Astrocyte of the spinal cord (primary cell): ENCODE results near the gene CDCA7.
A peak's percentile ranks its signal among the peaks of the same experiment; 100 is the strongest.

ENCODE experiments used
- DNase-seq: peaks from one replicate; pipeline ENCODE4 v3.0.0; 2011; ENCODE audit warnings: low read depth, low spot score
- H3K4me3 ChIP-seq: 2 replicates; pipeline ENCODE4 v1.5.1; 2011; ENCODE audit warnings: low read depth, mild to moderate bottlenecking, low read length, moderate library complexity
- CTCF ChIP-seq: IDR thresholded peaks from 2 replicates; pipeline ENCODE4 v1.5.1; 2012; ENCODE audit warnings: low read depth, mild to moderate bottlenecking, low read length, inconsistent platforms
- in situ Hi-C: cut with HindIII; loops from 2 replicates; pipeline ENCODE4 v1.10.0; 2017; ENCODE audit warnings: low sequenced_read_pairs

The CDCA7 gene

DNA sequence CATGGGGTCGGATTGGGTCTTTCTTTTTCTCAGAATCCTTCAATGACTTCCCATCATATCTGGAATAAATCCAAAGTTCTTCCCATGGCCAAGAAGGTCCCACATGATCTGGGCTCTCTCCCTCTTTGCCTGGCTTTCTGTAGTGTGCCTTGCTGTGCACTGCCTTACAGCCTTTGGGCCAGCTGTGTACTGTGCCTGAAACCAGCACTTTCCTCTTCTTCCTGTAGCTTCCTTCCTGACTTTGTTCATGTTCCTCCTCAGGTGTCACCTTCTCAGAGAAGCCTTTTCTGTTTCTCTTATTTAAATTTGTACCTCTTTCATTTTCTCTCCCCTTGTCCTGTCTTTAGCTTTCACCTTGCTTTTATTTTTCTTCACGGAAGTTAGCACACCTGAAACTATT is 4.3 kb upstream of the CDCA7 start:
- no peak for DNase-seq
- no peak for TF ChIP-seq CTCF
- in situ Hi-C loops, result no loop called here
- no peak overlapping the region for H3K4me3 ChIP-seq

GRCh38 chr2:173351879-173352278 is 2.8 kb upstream of the CDCA7 start:
- no peak for TF ChIP-seq CTCF
- H3K4me3 ChIP-seq, result no peak overlapping the region
- in situ Hi-C loops, result no loop called here
- no peak for DNase-seq

- DNase-seq, result no peak
- TF ChIP-seq CTCF, result no peak
- in situ Hi-C loops, result no loop called here
- H3K4me3 ChIP-seq, result no peak overlapping the region
Measured at GRCh38 chr2:173353556-173353955, 1.1 kb upstream of the CDCA7 start.

DNA sequence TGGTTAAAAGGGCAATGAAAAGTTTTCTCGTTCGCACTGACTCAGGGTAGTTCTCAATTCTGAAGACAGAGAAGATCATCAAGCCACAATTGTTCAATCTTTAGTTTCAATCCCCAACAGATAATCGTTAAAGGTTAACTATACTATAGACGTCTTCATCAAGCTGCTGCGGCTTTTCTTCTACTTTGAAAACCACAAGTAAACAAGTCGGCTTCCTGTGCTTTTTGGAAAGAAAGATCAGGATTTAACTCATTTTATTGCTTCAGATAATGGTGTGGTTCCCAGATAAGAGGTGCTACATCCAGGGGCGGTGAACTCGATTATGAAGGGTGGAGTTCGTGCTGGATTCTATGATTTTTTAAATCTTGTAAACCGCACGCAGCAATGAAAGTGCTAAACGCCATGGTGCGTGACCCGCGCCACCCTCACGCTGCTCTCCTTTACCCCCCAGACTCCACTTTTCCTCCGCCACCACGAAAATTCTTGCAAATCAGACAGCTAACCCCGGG is 545 bp upstream of the CDCA7 start:
- H3K4me3 ChIP-seq, result peak overlapping the region; percentile 75
- in situ Hi-C loops, result no loop called here
- no peak for DNase-seq
- no peak for TF ChIP-seq CTCF

- no peak for TF ChIP-seq CTCF
- in situ Hi-C loops, result no loop called here
- peak; percentile 63 for DNase-seq
- H3K4me3 ChIP-seq, result peak overlapping the region; percentile 75
Measured at GRCh38 chr2:173355132-173355865, 627 bp downstream of the CDCA7 start.

- H3K4me3 ChIP-seq, result peak overlapping the region; percentile 75
- in situ Hi-C loops, result no loop called here
Measured at GRCh38 chr2:173355866-173356508, 1.3 kb downstream of the CDCA7 start.

More at GRCh38 chr2:173355866-173356508, 1.3 kb downstream of the CDCA7 start:
- no peak for DNase-seq
- TF ChIP-seq CTCF, result no peak
